Heart left ventricle (tissue), 16 donors: ENCODE data around the gene RBM10. TPM values are rescaled to one million over a fixed set of nuclear protein-coding genes. Genes with fewer than 3 reads are reported as not detected.
A peak's percentile ranks its signal among the peaks of the same experiment; 100 is the strongest.

Experiments
- ATAC-seq, 4 donors: fragments of 200-7000 bp; cut with Tn5 transposase; one replicate each; pipeline ENCODE4 v1.9.1; 2020 to 2022; ENCODE audit warnings: moderate library complexity in 4 of 4, mild to moderate bottlenecking in 3 of 4, moderate number of reproducible peaks in 1 of 4
- DNase-seq, 5 donors: peaks; one replicate each; pipeline ENCODE4 v3.0.0-alpha.2; 2020
- H3K27ac ChIP-seq, 12 donors: fragments of 200-600 bp; sonication (generic) in 4 of 12; one replicate each; pipeline versions ENCODE4 v1.5.0 to v1.8.0; 2016 to 2022; ENCODE audit warnings: mild to moderate bottlenecking in 2 of 12
- H3K27me3 ChIP-seq, 9 donors: fragments of 200-600 bp; sonication (generic) in 2 of 9; one replicate each; pipeline versions ENCODE4 v1.5.1 to v1.8.0; 2016 to 2022; ENCODE audit warnings: mild to moderate bottlenecking in 3 of 9
- H3K36me3 ChIP-seq, 9 donors: fragments of 200-600 bp; sonication (generic) in 2 of 9; one replicate each; pipeline versions ENCODE4 v1.5.0 to v1.8.0; 2018 to 2022; ENCODE audit warnings: mild to moderate bottlenecking in 2 of 9
- H3K4me1 ChIP-seq, 12 donors: fragments of 200-600 bp; sonication (generic) in 4 of 12; one replicate each; pipeline versions ENCODE4 v1.5.0 to v1.8.0; 2016 to 2022; ENCODE audit warnings: mild to moderate bottlenecking in 3 of 12
- H3K4me3 ChIP-seq, 12 donors: fragments of 200-600 bp; sonication (generic) in 4 of 12; one replicate each; pipeline versions ENCODE4 v1.5.0 to v1.8.0; 2017 to 2022; ENCODE audit warnings: mild to moderate bottlenecking in 9 of 12, moderate library complexity in 4 of 12
- H3K9me3 ChIP-seq, 12 donors: fragments of 200-600 bp; sonication (generic) in 4 of 12; one replicate each; pipeline versions ENCODE4 v1.5.0 to v1.8.0; 2016 to 2022; ENCODE audit warnings: mild to moderate bottlenecking in 1 of 12
- POLR2A ChIP-seq, 2 donors: fragments of 450-650 bp; IDR thresholded peaks; one replicate each; pipeline ENCODE4 v1.6.1; 2017; ENCODE audit warnings: antibody characterized with exemption in 2 of 2, mild to moderate bottlenecking in 2 of 2, moderate library complexity in 2 of 2
- WGBS, 4 donors: extraction: QIAGEN DNeasy Blood & Tissue Kit in 2 of 4; methylation state at CpG; one replicate each; pipeline versions ENCODE4 v1.1.5 to v1.1.7; 2013 to 2018; 5-methylcytosine and 5-hydroxymethylcytosine counted together
- intact Hi-C, 10 donors: fragments of 100-400 bp; cut with DNase I; formaldehyde crosslinking; loops; one replicate each; pipeline versions ENCODE4 v1.11.1 to v1.14.2; 2022
- polyA plus RNA-seq, 2 donors: library from polyadenylated mRNA; stranded (reverse); fragments of 200-250 nt; gene quantifications; one replicate each; pipeline ENCODE4 v1.2.3, GENCODE V29; 2013
- total RNA-seq, 9 donors: library from RNA; depleted of rRNA in 2 of 9; stranded (reverse); fragments of >200 nt in 2 of 9; fragmentation: NEBNext Ultra II Directional in 3 of 9; extraction: Animal tissue kit (Norgen Biotek cat#: 25700) in 3 of 9; gene quantifications; one replicate each; pipeline versions ENCODE4 v1.1.0 to v1.2.4, GENCODE V29; 2016 to 2023
- TF ChIP-seq, protein P1 (sequence below), 12 donors: fragments of 200-600 bp; sonication (generic) in 4 of 12; IDR thresholded peaks; one replicate each; pipeline versions ENCODE4 v1.5.0 to v1.8.0; 2018 to 2022; ENCODE audit warnings: antibody characterized with exemption in 12 of 12, mild to moderate bottlenecking in 5 of 12
- donor health status: ischemic (EF 13 %, LVEDD 7.1; RV severe dilation, severe dysfunction).
- donor health status: healthy with polysubstance abuse.
- donor health status: DM: no; HTN: yes; CAD: no.
- donor health status: DM: no; HTN: no; CAD: no.
- donor health status: ischemic (EF 25% LVEDD 6.9; RV normal size, moderate dysfunction).
- donor health status: ischemic (EF 25% LVEDD 5.7; RV mildly dilated, moderate dysfunction).
- donor health status: healthy.
- donor health status: DM: yes; HTN: yes; CAD: no.
- donor health status: ischemic (EF 35%, LVEDD 5.7; RV mildly dilated, moderate dysfunction).
- donor health status: nonischemic (EF 11% LVEDD 7.7; RV severe dilation, severe dysfunction).
- donor health status: DM: yes; HTN: yes; CAD: no.
- donor health status: PGD.
- donor health status: ischemic (EF 29% LVEDD 5.4; RV normal size, mild dysfunction).
- donor health status: nonischemic (EF 23%, LVEDD 6.1; RV moderate dilation, normal function).

RBM10 gene
- total and polyA plus RNA-seq, 11 donors: 17.5 to 44.6 (median 28.3) TPM

- TF ChIP-seq, protein P1, sequence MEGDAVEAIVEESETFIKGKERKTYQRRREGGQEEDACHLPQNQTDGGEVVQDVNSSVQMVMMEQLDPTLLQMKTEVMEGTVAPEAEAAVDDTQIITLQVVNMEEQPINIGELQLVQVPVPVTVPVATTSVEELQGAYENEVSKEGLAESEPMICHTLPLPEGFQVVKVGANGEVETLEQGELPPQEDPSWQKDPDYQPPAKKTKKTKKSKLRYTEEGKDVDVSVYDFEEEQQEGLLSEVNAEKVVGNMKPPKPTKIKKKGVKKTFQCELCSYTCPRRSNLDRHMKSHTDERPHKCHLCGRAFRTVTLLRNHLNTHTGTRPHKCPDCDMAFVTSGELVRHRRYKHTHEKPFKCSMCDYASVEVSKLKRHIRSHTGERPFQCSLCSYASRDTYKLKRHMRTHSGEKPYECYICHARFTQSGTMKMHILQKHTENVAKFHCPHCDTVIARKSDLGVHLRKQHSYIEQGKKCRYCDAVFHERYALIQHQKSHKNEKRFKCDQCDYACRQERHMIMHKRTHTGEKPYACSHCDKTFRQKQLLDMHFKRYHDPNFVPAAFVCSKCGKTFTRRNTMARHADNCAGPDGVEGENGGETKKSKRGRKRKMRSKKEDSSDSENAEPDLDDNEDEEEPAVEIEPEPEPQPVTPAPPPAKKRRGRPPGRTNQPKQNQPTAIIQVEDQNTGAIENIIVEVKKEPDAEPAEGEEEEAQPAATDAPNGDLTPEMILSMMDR (IDR thresholded peaks at IDR 0.05): no peak
- TF ChIP-seq POLR2A (IDR thresholded peaks at IDR 0.05): no peak
- Histone ChIP-seq H3K27ac (peak overlapping the region; percentile 89 to 98 (median 94)), H3K27me3 (peaks cover 0 to 22% (median 0%) of the 10 kb centered on the region in 9 donors), H3K36me3 (peaks cover 0 to 13% (median 0%) of the 10 kb centered on the region in 9 donors), H3K4me1 (peaks cover 0 to 32% (median 16%) of the 10 kb centered on the region in 12 donors), H3K4me3 (peak overlapping the region; percentile 42 to 98 (median 73)), H3K9me3 (no peaks in the 10 kb centered on the region)
- ATAC-seq (peak in 3 of 4 donors; percentile 9 to 39 (median 25)), DNase-seq (peak in 4 of 5 donors; percentile 33 to 55 (median 48))
- intact Hi-C loops: no loop called here
- WGBS, 4 donors: 3 to 56% (median 20%) methylated on average over 35 to 45 of the region's 46 CpGs
Measured at GRCh38 chrX:47143894-47144625, 961 bp upstream of the RBM10 start.

DNA sequence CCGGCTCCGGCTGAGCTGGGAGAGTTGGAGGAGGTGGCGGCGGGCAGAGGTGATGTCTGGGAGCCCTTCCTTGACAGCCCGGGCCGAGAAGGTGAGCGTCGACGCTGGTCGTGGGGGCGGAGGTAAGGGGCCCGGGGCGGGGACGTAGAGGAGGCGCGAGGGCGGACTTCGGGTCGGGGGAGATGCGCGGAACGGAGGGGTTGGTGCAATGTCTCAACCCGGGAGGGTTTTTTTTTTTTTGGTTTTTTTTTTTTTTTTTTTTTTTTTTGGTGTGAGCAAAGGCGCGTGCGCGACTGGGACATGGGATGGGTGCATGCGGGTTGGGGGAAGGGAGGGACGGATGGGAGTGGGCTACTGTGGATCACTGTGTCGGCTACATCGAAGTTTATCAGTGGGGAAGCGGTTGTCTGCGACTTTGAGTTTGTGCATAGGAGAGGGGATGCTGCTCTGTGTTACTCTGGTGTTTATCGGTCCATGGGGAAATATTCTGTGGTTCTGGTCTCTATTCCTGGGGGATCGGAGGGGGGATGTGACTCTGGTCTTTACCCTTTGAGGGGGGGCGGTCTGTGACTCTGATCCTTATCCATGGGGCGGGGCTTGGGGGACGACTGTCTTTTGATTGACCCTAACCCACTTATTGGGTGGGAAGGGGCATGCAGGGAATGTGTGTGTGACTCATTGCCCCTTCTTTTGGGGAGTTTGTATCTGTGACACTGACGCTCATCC lies 537 bp downstream of the RBM10 start:
- DNase-seq: no peak
- peak overlapping the region; percentile 42 to 98 (median 73) for H3K4me3 ChIP-seq
- peaks cover 0 to 16% (median 3%) of the 10 kb centered on the region in 9 donors for H3K36me3 ChIP-seq
- no peaks in the 10 kb centered on the region for H3K9me3 ChIP-seq
- peaks cover 0 to 11% (median 0%) of the 10 kb centered on the region in 9 donors for H3K27me3 ChIP-seq
- peak overlapping the region; percentile 89 to 98 (median 94) for H3K27ac ChIP-seq
- TF ChIP-seq, protein P1 (IDR thresholded peaks at IDR 0.05): no peak
- ATAC-seq: peak; percentile 7 to 51 (median 31)
- intact Hi-C loops: loop anchor here in 2 of 10 donors (5.0 kb wide), 2 partner anchors 87 to 337 kb away; partner anchors contain the start of genes USP11 (in 1 of the 2) and ZNF41 (in 1 of the 2)
- WGBS, 4 donors: 1 to 40% (median 19%) methylated on average over 38 to 39 of the region's 39 CpGs
- H3K4me1 ChIP-seq: peaks cover 0 to 32% (median 16%) of the 10 kb centered on the region in 12 donors

DNA sequence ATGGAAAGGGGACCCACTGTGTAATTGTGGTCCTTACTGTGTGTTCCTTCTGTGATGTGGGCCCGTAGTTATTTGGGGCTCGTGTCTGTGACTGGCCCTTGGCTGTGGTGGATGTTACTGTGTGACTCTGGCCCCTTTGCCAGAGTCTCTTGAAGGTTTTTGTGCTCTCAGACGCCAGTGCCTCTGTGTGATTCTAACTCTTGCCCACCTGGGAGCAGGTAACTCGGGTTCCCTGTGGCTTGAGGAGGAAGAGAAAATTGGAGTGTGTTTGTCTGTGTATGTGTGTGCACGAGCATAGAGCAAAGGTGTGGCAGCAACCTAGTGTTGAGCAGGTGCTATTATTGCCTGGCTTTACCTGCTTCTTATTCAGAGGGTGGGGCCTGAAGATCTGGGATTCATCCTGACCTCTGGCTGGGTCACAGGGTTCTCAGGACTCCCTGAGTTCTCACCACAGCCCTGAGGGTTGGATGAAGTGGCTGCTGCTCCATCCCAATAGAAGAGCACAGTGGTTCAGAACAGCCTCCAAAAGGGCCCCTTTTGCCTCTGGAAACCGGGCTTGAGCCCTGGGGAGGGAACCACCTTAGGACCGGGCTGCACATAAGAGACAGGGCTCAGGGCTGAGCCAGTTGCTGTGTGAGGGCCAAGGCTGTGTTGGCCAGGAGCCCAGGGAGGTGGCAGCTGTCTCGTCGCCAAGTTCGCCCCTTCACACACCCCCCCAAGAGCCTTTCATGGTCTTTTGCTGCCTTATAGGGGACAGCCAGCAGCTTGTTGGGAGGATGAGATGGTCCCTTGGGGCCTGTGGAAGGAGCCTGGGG lies 1.3 kb downstream of the RBM10 start:
- Histone ChIP-seq H3K9me3 (no peaks in the 10 kb centered on the region), H3K4me1 (peaks cover 0 to 32% (median 16%) of the 10 kb centered on the region in 12 donors), H3K27me3 (peaks cover 0 to 10% (median 0%) of the 10 kb centered on the region in 9 donors), H3K36me3 (peaks cover 0 to 16% (median 6%) of the 10 kb centered on the region in 9 donors), H3K4me3 (peak overlapping the region; percentile 42 to 98 (median 73)), H3K27ac (peak overlapping the region in 7 of 12 donors; percentile 90 to 98 (median 93))
- TF ChIP-seq, protein P1 (IDR thresholded peaks at IDR 0.05): no peak
- no peak for TF ChIP-seq POLR2A (IDR thresholded peaks at IDR 0.05)
- ATAC-seq: no peak
- no peak for DNase-seq
- WGBS, 4 donors: 2 to 53% (median 24%) methylated on average over 8 to 10 of the region's 10 CpGs
- intact Hi-C loops: loop anchor here in 2 of 10 donors (5.0 kb wide), 2 partner anchors 86 to 336 kb away; partner anchors contain the start of genes USP11 (in 1 of the 2) and ZNF41 (in 1 of the 2)
